KOPT-K1 (cell line): Measurements from ENCODE around the gene NBR1.
"Not testable (repeated sequence)": the region's sequence is repeated elsewhere in the genome, so short reads cannot be mapped to it uniquely, and the experiment has no call there.

ENCODE experiments used
- H3K27ac ChIP-seq: fragments of 200-600 bp; sonication (generic); 2 replicates; pipeline ENCODE4 v1.5.1; 2016; ENCODE audit warnings: antibody characterized with exemption, mild to moderate bottlenecking, low read depth, low read length; ENCODE audit not compliant: poor library complexity, severe bottlenecking
- H3K36me3 ChIP-seq: fragments of 200-600 bp; sonication (generic); 2 replicates; pipeline ENCODE4 v1.5.1; 2017; ENCODE audit warnings: antibody characterized with exemption, mild to moderate bottlenecking, low read length, moderate library complexity; ENCODE audit not compliant: insufficient read depth
- H3K9me3 ChIP-seq: fragments of 200-600 bp; sonication (generic); 2 replicates; pipeline ENCODE4 v1.5.1; 2017; ENCODE audit warnings: antibody characterized with exemption, low read length, mild to moderate bottlenecking; ENCODE audit not compliant: insufficient read depth, poor library complexity, severe bottlenecking

NBR1 gene

GRCh38 chr17:43216369-43216761 is 45.4 kb downstream of the NBR1 start:
- H3K27ac ChIP-seq, result no peak overlapping the region
- peaks cover 50% of the 10 kb centered on the region for H3K36me3 ChIP-seq
- no peaks in the 10 kb centered on the region for H3K9me3 ChIP-seq

- peaks cover 50% of the 10 kb centered on the region for H3K36me3 ChIP-seq
- no peaks in the 10 kb centered on the region for H3K9me3 ChIP-seq
- H3K27ac ChIP-seq, result peak overlapping the region; percentile 42
Measured at GRCh38 chr17:43216762-43217613, 46.0 kb downstream of the NBR1 start.

GRCh38 chr17:43217614-43218087 is 46.6 kb downstream of the NBR1 start:
- no peaks in the 10 kb centered on the region for H3K9me3 ChIP-seq
- H3K27ac ChIP-seq, result peak overlapping the region; percentile 42
- H3K36me3 ChIP-seq, result peaks cover 50% of the 10 kb centered on the region

- Histone ChIP-seq H3K27ac (no peak overlapping the region), H3K36me3 (peaks cover 50% of the 10 kb centered on the region), H3K9me3 (no peaks in the 10 kb centered on the region)
Measured at GRCh38 chr17:43219001-43219400, 48.0 kb downstream of the NBR1 start.

GRCh38 chr17:43219746-43220380 is 48.8 kb downstream of the NBR1 start:
- no peaks in the 10 kb centered on the region for H3K9me3 ChIP-seq

GRCh38 chr17:43220511-43221125 is 49.6 kb downstream of the NBR1 start:
- H3K36me3 ChIP-seq, result peaks cover 52% of the 10 kb centered on the region
- H3K27ac ChIP-seq, result no peak overlapping the region
- H3K9me3 ChIP-seq, result no peaks in the 10 kb centered on the region

More at GRCh38 chr17:43219746-43220380, 48.8 kb downstream of the NBR1 start:
- Histone ChIP-seq H3K27ac (no peak overlapping the region), H3K36me3 (peaks cover 53% of the 10 kb centered on the region)

GRCh38 chr17:43224146-43224705 is 53.2 kb downstream of the NBR1 start:
- Histone ChIP-seq H3K36me3 (peaks cover 28% of the 10 kb centered on the region), H3K9me3 (no peaks in the 10 kb centered on the region), H3K27ac (no peak overlapping the region)

- peaks cover 26% of the 10 kb centered on the region for H3K36me3 ChIP-seq
- no peak overlapping the region for H3K27ac ChIP-seq
- no peaks in the 10 kb centered on the region for H3K9me3 ChIP-seq
Measured at GRCh38 chr17:43226393-43226792, 55.4 kb downstream of the NBR1 start.

GRCh38 chr17:43228020-43228782 is 57.2 kb downstream of the NBR1 start, which contains the start of gene CCDC200:
Gene CCDC200 (minus strand): TSS chr17:43228623. CDS start chr17:43228554, 69 bp downstream.
- not testable (repeated sequence) for H3K27ac ChIP-seq, H3K9me3 ChIP-seq
- peaks cover 25% of the 10 kb centered on the region for H3K36me3 ChIP-seq

GRCh38 chr17:43231205-43232020 is 60.4 kb downstream of the NBR1 start:
- H3K9me3 ChIP-seq, H3K36me3 ChIP-seq: not testable (repeated sequence)
- peak overlapping the region; percentile 47 for H3K27ac ChIP-seq

- not testable (repeated sequence) for H3K36me3 ChIP-seq, H3K9me3 ChIP-seq
- peak overlapping the region; percentile 47 for H3K27ac ChIP-seq
Measured at GRCh38 chr17:43232021-43232699, 61.1 kb downstream of the NBR1 start.

- H3K36me3 ChIP-seq, H3K27ac ChIP-seq, H3K9me3 ChIP-seq: not testable (repeated sequence)
Measured at GRCh38 chr17:43233263-43233662, 62.2 kb downstream of the NBR1 start.

- not testable (repeated sequence) for H3K27ac ChIP-seq, H3K36me3 ChIP-seq, H3K9me3 ChIP-seq
Measured at GRCh38 chr17:43233877-43234276, 62.9 kb downstream of the NBR1 start, which contains the start of gene RNU2-1. Gene RNU2-1 (minus strand): TSS chr17:43233977.
